Umbilical cord (tissue), 2 donors: Measurements from ENCODE around the gene CACFD1. TPM values are rescaled to one million over a fixed set of nuclear protein-coding genes. Genes with fewer than 3 reads are reported as not detected.

Source experiments
- DNase-seq: peaks from one replicate; pipeline ENCODE4 v3.0.0-alpha.2; 2015; ENCODE audit warnings: low spot score
- total RNA-seq: library from RNA; depleted of rRNA; stranded (reverse); fragments of >200 nt; gene quantifications from one replicate; pipeline ENCODE4 v1.2.3, GENCODE V29; 2014; ENCODE audit warnings: low replicate concordance; ENCODE audit not compliant: insufficient read depth

The CACFD1 gene
- 4.8 TPM for total RNA-seq

DNA sequence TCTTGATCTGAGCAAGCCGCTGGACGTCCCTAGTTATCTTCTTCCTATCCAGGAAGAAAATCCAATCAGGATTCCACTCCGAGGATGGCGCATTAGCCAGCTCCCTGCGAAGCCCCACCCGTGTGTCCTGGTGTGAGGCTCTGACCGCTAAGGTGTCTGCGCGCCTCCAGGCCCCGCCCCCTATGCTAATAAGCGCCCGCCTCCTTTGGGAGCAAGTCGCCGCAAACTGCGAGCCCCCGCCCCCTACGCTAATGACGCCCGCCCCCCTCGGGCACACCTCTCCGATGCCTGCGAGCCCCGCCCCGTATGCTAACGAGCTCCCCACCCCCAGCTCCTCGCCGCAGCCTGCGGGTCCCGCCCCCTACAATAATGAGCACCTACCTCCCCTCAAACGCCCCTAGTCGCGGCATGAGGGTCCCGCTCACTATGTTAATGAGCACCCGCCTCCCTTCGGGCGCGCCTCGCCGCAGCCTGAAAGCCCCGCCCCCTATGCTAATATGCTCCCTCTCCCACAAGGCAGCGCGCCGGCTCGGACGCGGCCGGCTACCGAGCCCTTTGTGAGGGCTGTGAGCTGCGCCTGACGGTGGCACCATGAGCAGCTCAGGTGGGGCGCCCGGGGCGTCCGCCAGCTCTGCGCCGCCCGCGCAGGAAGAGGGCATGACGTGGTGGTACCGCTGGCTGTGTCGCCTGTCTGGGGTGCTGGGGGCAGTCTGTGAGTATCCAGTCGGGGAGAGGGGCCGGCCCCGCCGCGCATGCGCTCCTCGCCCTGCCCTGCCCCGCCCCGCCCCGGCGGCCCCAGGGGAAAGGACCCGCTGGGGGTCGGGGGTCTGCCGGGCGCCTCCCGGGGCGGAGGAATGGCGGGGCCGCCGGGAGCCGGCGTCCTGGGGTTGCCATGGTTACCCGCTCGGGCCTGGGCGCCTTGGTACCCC is at the start of gene CACFD1:
Gene CACFD1 (plus strand): TSS at position 503 of the 929 bp plus-strand sequence. CDS start 89 bp downstream, at position 592.
- peak; percentile 96 for DNase-seq

DNA sequence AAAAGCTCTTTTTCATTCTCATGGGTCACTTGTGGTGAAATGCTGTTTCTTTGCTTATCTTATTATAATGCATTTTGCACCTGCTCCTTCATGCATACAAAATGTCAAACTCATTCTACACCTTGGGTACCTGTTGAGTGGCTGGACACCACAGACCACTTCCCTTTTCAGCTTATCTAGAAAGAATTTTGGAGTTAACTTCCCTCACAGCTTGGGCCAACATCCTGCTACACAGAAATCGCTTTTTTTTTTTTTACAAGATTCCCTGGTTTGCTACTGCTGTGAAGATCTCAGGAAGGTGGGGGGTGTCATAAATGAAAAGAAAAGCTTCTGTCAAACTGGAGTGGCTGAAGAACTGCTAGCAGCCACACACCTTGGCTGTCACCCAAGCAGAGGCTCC is 44.6 kb upstream of the CACFD1 start:
- no peak for DNase-seq

DNA sequence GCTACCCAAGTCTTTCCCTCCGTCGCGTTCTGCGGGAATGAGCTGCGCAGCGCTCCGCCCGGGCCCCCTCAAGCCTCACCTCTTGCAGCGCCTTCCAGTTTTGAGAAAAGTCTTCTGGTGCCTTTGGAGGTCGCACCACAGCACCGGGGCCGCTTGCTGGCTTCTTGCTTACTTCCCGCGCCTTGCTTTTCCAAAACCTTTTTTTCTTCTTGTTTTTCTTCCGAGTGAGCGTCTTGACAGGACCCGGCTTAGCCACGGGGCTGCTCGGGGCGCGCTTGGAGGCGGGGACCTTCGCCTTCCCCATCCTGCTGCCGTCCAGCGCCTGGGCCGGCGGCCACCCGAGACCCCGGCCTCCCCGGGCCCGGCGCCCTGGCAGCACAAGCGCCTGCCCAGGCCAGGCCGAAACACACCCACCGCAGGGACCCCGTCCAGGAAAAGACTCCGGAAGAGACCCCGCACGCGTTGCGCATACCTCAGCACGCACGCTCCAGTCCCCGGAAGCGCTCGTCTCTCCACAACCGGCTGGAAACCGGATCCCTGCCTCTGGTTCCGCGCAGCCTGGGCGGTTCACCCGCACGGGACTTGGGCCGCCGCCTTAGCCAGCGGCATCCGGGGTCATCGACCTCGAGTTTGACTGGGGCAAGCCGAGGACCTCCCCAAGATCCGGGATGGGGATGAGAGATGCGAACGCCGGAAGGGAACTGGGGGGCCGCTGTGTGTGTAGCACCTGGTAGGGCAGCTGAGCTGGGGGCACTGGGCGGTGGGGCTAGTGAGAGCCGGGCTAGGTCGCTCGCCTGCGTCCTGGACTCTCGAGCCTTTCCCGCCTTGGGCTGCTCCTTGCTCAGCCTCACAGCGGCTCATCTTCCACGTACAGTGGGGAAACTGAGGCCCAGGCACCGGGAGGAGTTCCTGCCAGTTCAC is 42.0 kb upstream of the CACFD1 start, which contains the start of gene REXO4:
Gene REXO4 (minus strand): TSS at position 470 of the 921 bp plus-strand sequence. CDS start 166 bp downstream, at position 304.
- DNase-seq, result peak; percentile 89

DNA sequence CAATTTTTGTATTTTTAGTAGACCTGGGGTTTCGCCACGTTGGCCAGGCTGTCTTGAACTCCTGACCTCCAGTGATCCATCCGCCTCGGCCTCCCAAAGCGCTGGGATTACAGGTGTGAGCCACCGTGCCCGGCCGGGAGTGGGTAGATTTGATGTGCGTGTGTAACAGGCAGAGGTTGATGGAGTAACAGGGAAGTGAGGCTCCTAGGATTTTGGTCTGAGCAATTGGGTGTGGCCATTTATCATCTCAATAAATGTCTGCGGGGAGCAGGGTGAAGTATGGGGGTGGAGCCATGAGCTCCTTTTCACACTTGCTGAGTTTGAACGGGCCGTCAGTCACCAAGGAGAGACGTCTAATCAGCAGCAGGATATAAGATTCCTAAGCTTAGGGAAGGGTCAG is 40.8 kb upstream of the CACFD1 start:
- DNase-seq, result no peak

DNA sequence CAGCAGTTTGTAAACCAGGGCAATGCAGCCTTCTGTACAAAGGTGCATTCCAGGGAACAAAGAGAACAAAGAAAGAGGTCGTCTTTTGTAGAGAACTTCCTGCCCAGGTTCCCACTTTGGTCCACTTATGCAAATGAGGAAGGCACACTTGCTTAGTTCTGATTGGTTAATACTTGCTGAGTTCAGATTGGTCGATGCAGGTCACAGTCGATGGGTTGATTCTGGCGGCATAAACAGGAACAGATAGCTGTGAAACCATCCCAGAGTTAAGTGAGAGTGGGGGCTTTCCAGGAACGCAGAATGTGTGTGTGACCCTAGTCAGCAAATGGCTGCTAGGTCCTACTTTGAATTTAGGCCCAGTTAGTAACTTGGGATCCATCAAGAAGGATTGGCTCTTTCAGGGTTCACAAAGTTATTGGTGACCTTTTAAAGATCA is 39.4 kb upstream of the CACFD1 start:
- no peak for DNase-seq

DNA sequence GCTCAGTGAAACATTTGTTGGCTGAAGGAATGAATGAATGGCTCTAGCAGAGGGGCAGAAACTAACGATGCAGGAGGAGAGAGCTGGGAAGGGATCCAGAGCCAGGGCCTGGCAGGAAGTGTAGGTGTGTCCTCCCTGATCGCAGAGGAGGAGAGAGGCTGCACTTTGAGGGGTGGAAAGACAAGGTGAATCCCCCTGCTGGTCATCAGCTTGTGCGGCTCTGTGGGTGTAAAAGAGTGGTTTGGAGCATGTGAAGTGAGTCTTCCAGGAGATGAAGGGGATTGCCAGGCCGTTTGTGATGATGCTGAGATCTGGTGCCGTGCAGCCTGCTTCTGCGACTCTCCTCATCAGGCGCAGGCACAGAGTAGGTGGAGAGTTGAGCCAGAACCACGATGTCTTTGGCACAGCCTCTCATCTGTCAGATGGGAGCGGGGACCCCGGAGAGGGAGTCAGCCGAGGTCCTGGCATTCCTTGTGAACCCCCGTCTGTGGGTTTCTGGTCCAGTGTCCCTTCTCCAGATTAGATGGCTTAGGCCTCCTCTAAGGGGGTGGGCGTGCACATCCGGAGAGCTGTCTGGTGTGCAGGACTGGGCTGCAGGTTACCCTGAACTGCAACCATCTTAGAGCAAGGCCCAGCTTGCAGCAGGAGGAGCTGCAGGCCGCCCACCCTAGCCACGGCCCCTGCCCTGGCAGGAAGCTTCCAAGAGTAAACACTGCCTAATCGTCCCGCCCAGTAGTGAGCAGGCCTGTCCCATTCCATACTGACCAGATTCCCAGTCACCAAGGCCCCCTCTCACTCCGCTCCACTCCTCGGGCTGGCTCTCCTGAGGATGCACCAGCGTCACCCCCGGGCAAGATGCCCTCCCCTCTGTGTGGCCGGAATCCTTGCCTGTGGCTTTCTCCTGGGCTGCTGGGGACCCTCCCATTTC is 37.9 kb upstream of the CACFD1 start, which contains the start of gene ADAMTS13:
Gene ADAMTS13 (plus strand): TSS at position 753 of the 928 bp plus-strand sequence. CDS start 77 bp downstream, at position 830.
- DNase-seq, result no peak

DNA sequence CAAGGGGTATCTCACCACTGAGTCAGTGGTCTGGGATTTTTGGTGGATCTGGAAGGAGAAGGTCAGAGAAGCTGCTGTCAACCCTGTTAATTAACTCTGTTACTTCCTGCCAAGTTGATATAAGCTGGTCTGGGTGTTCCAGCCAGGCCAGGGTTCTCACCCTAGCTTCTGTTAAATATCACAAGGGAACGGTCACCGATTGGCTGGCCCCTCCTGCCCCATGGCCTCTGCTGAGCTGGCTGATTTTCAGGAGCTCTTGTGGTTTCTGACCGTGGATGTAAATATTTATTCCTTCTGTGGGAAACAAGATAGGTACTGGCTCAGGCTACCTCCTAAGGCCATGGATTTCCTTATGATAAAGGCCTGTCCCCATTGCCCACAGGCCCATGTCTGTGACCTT is 36.6 kb upstream of the CACFD1 start:
- no peak for DNase-seq

DNA sequence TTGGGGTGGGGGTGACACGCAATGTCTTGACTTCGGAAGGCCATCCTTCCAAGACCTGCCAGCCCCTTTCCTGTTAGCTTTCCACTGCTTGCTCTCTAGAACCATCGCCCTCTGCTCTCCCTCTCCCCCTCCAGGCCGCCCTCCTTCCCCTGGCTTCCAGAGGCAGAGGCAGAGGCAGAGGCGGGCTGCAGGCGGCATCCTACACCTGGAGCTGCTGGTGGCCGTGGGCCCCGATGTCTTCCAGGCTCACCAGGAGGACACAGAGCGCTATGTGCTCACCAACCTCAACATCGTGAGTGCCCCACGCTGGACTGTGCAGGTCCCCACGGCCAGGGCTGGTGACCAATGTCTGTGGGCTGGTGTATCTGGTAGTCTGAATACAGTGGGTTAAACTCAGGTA is 35.6 kb upstream of the CACFD1 start:
- no peak for DNase-seq

DNA sequence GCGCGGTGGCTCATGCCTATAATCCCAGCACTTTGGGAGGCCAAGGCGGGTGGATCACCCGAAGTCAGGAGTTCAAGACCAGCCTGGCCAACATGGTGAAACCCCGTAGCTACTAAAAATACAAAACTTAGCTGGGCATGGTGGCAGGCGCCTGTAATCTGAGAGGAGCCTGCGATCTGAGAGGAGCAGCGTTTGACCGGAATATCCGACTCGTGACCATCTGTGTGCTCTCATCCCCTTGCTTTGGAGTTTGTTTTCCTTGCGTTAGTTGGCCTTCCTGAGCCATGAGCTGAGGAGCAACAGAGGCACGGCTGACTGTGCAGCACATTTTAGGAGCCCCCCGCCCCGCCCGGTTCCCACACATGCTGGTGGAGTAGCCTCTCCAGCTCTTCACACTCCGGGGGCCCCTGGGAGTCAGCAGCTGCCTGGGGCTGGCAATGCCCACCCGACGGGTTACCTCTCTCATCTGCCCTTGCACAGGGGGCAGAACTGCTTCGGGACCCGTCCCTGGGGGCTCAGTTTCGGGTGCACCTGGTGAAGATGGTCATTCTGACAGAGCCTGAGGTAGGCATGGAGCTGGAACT is 34.6 kb upstream of the CACFD1 start:
- no peak for DNase-seq

DNA sequence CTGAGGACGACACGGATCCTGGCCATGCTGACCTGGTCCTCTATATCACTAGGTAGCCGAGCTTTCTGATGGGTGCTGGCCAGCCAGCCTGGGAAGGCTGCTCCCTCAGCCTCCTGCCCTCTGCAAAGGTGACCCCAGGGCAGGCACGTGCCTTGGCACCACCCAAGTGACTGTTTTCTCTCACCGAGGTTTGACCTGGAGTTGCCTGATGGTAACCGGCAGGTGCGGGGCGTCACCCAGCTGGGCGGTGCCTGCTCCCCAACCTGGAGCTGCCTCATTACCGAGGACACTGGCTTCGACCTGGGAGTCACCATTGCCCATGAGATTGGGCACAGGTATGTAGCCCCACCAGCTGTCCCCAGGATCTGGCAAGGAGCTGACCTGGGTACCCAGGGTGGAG is 33.8 kb upstream of the CACFD1 start:
- DNase-seq, result no peak

DNA sequence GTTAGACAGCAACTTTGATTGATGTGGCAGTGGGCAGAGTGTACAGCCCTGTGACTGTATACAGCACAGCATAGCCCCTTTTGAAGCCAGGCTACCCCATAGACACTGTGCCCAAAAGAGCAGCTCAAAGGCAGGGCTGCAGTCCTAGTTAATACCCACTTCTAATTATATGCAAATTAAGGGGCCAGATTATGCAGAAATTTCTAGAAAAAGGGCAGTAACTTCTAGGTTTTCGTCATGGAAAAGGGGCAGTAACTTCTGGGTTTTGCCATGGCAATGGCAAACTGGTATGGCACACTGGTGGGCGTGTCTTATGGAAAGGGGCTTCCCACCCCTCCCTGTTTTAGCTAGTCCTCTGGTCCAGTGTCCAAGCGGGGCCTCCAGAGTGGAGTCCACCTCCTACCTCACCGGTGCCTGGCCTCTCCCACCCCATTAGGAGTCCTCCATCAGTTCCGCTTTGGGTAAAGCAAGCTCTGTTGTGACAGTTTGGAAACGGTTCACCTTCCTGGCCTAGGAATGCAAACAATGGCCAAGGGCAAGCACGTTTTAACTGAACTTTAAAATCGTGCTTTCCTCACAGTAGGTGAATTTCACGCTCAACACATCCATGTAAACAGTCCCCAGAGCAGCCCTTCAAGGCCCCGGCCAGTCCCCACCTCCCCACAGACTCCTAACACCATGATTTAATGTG is 32.0 kb upstream of the CACFD1 start:
- DNase-seq, result no peak

DNA sequence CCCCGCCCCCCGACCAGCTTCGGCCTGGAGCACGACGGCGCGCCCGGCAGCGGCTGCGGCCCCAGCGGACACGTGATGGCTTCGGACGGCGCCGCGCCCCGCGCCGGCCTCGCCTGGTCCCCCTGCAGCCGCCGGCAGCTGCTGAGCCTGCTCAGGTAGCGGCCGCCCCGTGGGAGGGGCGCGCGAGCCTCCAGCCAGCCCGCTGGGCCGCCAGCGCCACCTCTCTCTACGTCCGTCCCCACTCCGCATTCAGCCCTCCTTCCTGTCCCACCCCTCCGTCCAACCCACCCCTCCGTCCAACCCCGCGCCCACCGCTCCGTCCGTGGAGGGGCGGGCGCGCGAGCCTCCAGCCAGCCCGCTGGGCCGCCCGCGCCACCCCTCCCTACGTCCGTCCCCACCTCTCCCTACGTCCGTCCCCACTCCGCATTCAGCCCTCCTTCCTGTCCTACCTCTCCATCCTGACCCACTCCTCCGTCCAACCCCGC is 31.1 kb upstream of the CACFD1 start:
- no peak for DNase-seq

DNA sequence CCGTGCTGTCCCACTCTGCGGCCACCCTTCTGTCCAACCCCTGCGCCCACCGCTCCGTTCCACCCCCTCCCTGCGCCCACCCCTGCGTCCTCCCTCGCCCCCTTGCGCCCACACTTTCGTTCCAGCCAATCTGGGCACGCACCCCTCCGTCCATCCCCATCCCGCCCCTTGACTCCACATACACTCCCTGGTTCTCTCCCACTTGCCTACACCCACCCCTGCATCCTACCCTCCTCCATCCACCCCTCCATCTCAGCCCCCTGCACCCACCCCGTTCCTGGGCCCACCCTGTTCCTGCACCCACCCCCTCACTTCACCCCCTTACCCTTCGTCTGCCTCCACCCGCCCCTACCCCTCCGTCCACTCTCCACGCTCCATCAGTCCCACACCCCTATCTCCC is 30.6 kb upstream of the CACFD1 start:
- no peak for DNase-seq

DNA sequence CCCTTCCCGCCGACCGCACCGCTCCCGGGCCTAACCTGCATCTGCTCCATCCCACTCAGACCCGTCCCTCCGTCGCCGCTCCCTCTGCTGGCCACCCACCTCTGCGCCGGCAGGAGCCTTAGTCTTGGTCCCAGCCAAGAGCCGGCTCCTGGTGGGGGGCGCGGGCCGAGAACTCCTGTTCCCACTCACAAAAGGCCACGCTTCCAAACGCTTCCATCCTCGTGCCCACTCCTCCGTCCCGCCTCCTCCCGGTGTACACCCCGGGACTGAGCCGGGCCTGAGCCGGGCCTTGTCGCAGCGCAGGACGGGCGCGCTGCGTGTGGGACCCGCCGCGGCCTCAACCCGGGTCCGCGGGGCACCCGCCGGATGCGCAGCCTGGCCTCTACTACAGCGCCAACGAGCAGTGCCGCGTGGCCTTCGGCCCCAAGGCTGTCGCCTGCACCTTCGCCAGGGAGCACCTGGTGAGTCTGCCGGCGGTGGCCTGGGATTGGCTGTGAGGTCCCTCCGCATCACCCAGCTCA is 30.1 kb upstream of the CACFD1 start:
- DNase-seq, result peak; percentile 8

DNA sequence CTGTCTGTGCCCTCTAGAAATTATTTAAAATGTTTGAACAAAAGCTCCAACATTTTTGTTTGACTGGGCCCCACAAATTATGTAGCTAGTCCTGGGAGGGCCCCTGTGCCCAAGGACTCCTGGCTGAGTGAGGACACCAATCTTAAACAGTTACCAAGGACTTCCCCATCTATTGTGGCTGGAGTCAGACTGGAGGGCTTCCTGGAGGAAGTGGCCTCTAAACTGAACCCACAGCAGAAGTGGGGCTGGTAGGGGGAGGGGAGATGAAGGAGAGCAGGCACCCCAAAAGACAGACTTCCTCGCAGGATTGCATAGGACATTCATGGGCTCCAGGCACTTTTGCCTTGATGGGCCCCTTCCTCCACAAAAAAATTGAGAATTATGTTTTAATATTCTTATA is 29.5 kb upstream of the CACFD1 start:
- DNase-seq, result no peak

DNA sequence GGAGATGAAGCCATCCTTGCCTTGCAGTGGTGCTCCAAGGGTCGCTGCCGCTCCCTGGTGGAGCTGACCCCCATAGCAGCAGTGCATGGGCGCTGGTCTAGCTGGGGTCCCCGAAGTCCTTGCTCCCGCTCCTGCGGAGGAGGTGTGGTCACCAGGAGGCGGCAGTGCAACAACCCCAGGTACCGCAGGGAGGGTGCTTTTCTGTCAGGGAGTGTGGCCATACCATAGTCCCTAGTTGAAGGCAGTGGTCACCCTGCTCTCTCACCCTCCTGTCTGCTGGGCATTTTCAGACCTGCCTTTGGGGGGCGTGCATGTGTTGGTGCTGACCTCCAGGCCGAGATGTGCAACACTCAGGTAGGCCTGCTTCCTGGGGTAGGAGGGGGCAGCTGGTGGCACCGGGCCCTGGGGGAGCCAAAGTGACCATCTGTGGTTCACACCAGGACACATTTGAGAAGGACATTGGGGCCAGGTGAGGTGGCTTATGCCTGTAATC is 26.4 kb upstream of the CACFD1 start:
- no peak for DNase-seq

DNA sequence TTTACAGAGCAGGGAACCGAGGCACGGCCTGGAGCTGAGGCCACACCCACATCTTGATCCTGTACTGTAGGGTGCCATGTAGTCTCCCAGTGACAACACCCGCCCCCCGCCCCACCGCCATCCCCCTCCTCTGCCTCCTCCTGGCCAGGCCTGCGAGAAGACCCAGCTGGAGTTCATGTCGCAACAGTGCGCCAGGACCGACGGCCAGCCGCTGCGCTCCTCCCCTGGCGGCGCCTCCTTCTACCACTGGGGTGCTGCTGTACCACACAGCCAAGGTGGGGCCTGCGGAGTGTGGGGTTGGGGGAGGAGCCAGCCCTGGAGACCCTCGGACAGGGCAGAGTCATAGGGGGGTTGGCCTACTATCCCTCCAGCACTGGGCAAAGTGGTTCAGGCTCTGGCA is 23.1 kb upstream of the CACFD1 start:
- no peak for DNase-seq

DNA sequence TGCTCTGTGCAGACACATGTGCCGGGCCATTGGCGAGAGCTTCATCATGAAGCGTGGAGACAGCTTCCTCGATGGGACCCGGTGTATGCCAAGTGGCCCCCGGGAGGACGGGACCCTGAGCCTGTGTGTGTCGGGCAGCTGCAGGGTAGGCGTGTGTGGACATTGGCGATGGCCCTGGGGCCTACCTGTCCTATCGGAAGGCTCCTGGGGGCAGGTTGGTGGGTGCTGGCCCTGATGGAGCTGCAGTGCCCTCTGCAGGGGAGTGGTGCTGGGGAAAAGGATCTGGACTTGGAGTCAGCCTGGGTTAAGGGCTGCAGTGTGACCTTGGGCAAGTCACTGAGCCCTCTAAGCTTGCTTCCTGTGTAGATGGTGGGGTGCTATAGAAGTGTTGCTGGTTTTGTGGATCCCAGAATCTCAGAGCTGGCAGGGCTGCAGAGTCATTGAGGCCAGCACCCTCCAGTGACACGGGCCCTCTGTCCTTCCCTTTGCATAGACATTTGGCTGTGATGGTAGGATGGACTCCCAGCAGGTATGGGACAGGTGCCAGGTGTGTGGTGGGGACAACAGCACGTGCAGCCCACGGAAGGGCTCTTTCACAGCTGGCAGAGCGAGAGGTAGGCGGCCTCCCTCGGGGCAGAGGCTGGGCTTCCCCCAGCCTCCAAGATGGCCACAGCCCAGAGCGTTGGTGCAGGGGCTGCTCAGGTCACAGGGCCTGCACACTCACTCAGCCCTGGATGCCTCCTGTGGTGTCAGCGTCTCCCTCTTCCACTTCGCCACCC is 21.8 kb upstream of the CACFD1 start:
- no peak for DNase-seq
